Measurements from ENCODE around the gene CTSH.

GRCh38 chr15:78977091-78977571, 32.3 kb upstream of the CTSH start:
- TF ChIP-seq, protein P1, sequence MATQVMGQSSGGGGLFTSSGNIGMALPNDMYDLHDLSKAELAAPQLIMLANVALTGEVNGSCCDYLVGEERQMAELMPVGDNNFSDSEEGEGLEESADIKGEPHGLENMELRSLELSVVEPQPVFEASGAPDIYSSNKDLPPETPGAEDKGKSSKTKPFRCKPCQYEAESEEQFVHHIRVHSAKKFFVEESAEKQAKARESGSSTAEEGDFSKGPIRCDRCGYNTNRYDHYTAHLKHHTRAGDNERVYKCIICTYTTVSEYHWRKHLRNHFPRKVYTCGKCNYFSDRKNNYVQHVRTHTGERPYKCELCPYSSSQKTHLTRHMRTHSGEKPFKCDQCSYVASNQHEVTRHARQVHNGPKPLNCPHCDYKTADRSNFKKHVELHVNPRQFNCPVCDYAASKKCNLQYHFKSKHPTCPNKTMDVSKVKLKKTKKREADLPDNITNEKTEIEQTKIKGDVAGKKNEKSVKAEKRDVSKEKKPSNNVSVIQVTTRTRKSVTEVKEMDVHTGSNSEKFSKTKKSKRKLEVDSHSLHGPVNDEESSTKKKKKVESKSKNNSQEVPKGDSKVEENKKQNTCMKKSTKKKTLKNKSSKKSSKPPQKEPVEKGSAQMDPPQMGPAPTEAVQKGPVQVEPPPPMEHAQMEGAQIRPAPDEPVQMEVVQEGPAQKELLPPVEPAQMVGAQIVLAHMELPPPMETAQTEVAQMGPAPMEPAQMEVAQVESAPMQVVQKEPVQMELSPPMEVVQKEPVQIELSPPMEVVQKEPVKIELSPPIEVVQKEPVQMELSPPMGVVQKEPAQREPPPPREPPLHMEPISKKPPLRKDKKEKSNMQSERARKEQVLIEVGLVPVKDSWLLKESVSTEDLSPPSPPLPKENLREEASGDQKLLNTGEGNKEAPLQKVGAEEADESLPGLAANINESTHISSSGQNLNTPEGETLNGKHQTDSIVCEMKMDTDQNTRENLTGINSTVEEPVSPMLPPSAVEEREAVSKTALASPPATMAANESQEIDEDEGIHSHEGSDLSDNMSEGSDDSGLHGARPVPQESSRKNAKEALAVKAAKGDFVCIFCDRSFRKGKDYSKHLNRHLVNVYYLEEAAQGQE (IDR thresholded peaks at IDR 0.05; ENCODE audit: insufficient read depth in 1 of 2, low read depth in 2 of 2, low read length in 1 of 2), result no peak
- TF ChIP-seq POLR2AphosphoS5 (IDR thresholded peaks at IDR 0.05; ENCODE audit: low read depth, low read length), result no peak
- TF ChIP-seq, protein P2, sequence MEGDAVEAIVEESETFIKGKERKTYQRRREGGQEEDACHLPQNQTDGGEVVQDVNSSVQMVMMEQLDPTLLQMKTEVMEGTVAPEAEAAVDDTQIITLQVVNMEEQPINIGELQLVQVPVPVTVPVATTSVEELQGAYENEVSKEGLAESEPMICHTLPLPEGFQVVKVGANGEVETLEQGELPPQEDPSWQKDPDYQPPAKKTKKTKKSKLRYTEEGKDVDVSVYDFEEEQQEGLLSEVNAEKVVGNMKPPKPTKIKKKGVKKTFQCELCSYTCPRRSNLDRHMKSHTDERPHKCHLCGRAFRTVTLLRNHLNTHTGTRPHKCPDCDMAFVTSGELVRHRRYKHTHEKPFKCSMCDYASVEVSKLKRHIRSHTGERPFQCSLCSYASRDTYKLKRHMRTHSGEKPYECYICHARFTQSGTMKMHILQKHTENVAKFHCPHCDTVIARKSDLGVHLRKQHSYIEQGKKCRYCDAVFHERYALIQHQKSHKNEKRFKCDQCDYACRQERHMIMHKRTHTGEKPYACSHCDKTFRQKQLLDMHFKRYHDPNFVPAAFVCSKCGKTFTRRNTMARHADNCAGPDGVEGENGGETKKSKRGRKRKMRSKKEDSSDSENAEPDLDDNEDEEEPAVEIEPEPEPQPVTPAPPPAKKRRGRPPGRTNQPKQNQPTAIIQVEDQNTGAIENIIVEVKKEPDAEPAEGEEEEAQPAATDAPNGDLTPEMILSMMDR (IDR thresholded peaks at IDR 0.05), result no peak

All from Panc1 (cell line).